HFFc6 (cell line): ENCODE results near the gene SHPK. TPM values are rescaled to one million over a fixed set of nuclear protein-coding genes. Genes with fewer than 3 reads are reported as not detected.

Experiments used
- DNase-seq: peaks from one replicate; pipeline ENCODE4 v3.0.0-alpha.2; 2018
- H3K27ac Mint-ChIP-seq: 2 replicates; pipeline ENCODE4 v1.8.0; 2020; ENCODE audit warnings: mild to moderate bottlenecking, mixed read lengths
- H3K27me3 Mint-ChIP-seq: 2 replicates; pipeline ENCODE4 v1.8.0; 2021; ENCODE audit warnings: mild to moderate bottlenecking, moderate library complexity, mixed read lengths; ENCODE audit not compliant: insufficient read depth
- H3K36me3 Mint-ChIP-seq: 2 replicates; pipeline ENCODE4 v1.8.0; 2021; ENCODE audit warnings: low read depth, mixed read lengths
- H3K4me1 Mint-ChIP-seq: 2 replicates; pipeline ENCODE4 v1.8.0; 2020; ENCODE audit warnings: low read depth, mixed read lengths
- H3K4me3 Mint-ChIP-seq: 2 replicates; pipeline ENCODE4 v1.8.0; 2020; ENCODE audit warnings: mild to moderate bottlenecking, moderate library complexity, mixed read lengths
- H3K9me3 Mint-ChIP-seq: 2 replicates; pipeline ENCODE4 v1.8.0; 2020; ENCODE audit warnings: mild to moderate bottlenecking, mixed read lengths
- total RNA-seq, 6 experiments: library from RNA; stranded (reverse); fragmentation: NEBNext Ultra II Directional; extraction: Animal tissue kit (Norgen Biotek cat#: 25700); gene quantifications; 2 replicates in 1 of 6; 3 replicates in 5 of 6; pipeline ENCODE4 v1.2.3, GENCODE V29; 2021
- TF ChIP-seq, protein P1 (sequence below): fragments of 200-600 bp; sonication (generic); IDR thresholded peaks from 2 replicates; pipeline ENCODE4 v1.5.0; 2021; ENCODE audit warnings: antibody characterized with exemption, mild to moderate bottlenecking

Gene SHPK
- total RNA-seq, 6 experiments from 2014 or later: 7.9 to 10.5 (median 9.1) TPM

DNA sequence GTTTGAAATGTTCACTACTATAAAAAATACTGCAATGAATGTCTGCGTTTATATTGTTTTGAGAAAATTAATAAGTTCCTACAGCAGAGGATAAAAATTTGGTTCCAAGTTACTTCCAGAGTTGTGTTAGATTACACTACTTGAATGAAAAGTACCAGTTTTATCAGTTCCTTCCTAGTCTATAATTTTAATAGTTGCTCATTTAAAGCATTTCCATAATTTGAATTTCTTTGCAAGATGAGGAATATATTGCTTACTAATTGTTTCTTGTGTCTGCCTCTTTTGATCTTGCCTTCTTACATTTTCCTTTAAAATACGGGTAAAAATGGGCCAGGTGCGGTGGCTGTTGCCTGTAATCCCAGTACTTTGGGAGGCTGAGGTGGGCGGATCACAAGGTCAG lies 36.5 kb upstream of the SHPK start:
- Mint-ChIP-seq H3K4me1 (peaks cover 6% of the 10 kb centered on the region; the same call in 1 of the 2 replicates), H3K27me3 (peaks cover 3% of the 10 kb centered on the region), H3K36me3 (peaks cover 7% of the 10 kb centered on the region), H3K9me3 (no peaks in the 10 kb centered on the region), H3K4me3 (no peak overlapping the region), H3K27ac (no peak overlapping the region)
- DNase-seq: no peak
- TF ChIP-seq, protein P1, sequence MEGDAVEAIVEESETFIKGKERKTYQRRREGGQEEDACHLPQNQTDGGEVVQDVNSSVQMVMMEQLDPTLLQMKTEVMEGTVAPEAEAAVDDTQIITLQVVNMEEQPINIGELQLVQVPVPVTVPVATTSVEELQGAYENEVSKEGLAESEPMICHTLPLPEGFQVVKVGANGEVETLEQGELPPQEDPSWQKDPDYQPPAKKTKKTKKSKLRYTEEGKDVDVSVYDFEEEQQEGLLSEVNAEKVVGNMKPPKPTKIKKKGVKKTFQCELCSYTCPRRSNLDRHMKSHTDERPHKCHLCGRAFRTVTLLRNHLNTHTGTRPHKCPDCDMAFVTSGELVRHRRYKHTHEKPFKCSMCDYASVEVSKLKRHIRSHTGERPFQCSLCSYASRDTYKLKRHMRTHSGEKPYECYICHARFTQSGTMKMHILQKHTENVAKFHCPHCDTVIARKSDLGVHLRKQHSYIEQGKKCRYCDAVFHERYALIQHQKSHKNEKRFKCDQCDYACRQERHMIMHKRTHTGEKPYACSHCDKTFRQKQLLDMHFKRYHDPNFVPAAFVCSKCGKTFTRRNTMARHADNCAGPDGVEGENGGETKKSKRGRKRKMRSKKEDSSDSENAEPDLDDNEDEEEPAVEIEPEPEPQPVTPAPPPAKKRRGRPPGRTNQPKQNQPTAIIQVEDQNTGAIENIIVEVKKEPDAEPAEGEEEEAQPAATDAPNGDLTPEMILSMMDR: no peak

DNA sequence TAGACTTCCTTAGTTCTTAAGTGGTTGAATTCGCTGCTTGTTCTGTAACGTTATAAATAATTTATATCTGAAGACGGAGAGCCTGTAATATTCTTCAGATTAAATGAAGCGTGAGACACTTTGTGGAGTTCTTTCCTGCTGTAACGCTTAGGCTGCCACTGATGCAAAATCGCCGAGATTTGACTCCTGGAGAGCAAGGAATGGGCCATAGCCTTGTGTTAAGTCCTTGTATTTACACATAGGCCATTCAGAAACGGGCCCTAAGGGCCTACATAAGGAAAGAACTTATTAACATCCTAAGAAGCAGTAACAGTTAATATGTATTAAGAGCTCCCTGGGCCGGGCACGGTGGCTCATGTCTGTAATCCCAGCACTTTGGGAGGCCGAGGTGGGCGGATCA lies 33.5 kb upstream of the SHPK start:
- no peak for DNase-seq
- Mint-ChIP-seq H3K36me3 (peaks cover 24% of the 10 kb centered on the region), H3K4me1 (peaks cover 27% of the 10 kb centered on the region), H3K27ac (peak overlapping the region; percentile 85), H3K27me3 (peaks cover 3% of the 10 kb centered on the region), H3K4me3 (peak overlapping the region; percentile 93), H3K9me3 (no peaks in the 10 kb centered on the region)
- TF ChIP-seq, protein P1: no peak

DNA sequence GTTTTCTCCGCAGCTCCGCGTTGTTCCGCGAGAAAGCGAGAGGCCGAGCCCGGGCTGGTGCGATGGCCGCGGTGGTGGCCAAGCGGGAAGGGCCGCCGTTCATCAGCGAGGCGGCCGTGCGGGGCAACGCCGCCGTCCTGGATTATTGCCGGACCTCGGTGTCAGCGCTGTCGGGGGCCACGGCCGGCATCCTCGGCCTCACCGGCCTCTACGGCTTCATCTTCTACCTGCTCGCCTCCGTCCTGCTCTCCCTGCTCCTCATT lies 33.0 kb upstream of the SHPK start:
- peaks cover 27% of the 10 kb centered on the region for H3K4me1 Mint-ChIP-seq

DNA sequence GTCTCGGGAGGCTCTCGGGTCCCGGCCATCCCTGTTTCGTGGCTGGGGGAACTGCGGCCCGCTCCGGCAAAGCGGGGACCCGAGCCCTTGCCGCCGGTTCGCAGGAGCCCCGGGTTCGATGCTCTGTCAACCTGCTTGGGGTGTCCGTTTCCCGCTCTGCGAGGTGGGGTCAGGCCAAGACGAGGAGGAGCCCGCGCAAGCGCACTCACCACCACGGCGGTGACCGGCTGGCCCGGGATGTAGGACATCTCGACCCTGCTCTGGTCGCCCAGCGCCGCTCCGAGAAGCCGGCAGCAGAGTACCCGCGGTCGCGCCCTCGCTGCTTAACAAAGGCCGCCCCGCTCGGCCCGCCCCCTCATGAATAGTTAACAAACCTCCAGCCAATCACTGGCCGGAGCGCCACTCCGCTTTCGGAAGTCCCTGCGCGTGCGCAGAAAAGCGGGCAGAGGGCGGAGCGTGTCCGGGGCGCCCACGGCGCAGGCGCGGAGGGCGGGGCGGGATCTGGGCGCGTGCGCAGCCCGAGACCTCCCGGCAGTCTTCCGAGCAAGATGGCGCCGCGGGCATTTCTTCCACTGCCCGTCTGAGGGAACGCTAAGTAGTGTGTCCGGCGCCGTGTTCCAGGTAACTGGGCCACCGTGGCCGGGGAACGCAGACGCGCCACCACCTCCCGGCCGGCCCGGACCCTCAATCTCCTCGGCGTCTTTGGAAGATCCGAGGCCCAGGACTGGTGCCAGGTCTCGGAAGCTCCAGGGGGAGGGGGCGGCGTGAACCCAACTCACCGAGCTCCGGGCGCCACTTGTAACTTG lies 32.4 kb upstream of the SHPK start, which contains the start of the genes EMC6 and TAX1BP3:
TSS of gene EMC6 (plus strand) at position 534 of the 806 bp plus-strand sequence. CDS start 335 bp downstream, outside the sequence.
TSS of gene TAX1BP3 (minus strand) at position 300 of the 806 bp plus-strand sequence. CDS start at position 248, 52 bp downstream.
- DNase-seq: peak; percentile 96
- peaks cover 3% of the 10 kb centered on the region; the same call in 1 of the 2 replicates for H3K27me3 Mint-ChIP-seq
- peaks cover 27% of the 10 kb centered on the region for H3K4me1 Mint-ChIP-seq
- H3K36me3 Mint-ChIP-seq: peaks cover 30% of the 10 kb centered on the region
- TF ChIP-seq, protein P1: no peak
- peak within 1 kb of the TSS; percentile 93 for H3K4me3 Mint-ChIP-seq
- peak within 1 kb of the TSS; percentile 88 for H3K27ac Mint-ChIP-seq
- no peaks in the 10 kb centered on the region for H3K9me3 Mint-ChIP-seq

More for the DNA sequence above, 33.0 kb upstream of the SHPK start:
- no peak for DNase-seq
- TF ChIP-seq, protein P1: no peak
- Mint-ChIP-seq H3K27me3 (peaks cover 3% of the 10 kb centered on the region; the same call in 1 of the 2 replicates), H3K27ac (peak overlapping the region; percentile 85), H3K9me3 (no peaks in the 10 kb centered on the region), H3K36me3 (peaks cover 30% of the 10 kb centered on the region), H3K4me3 (peak overlapping the region; percentile 93)

DNA sequence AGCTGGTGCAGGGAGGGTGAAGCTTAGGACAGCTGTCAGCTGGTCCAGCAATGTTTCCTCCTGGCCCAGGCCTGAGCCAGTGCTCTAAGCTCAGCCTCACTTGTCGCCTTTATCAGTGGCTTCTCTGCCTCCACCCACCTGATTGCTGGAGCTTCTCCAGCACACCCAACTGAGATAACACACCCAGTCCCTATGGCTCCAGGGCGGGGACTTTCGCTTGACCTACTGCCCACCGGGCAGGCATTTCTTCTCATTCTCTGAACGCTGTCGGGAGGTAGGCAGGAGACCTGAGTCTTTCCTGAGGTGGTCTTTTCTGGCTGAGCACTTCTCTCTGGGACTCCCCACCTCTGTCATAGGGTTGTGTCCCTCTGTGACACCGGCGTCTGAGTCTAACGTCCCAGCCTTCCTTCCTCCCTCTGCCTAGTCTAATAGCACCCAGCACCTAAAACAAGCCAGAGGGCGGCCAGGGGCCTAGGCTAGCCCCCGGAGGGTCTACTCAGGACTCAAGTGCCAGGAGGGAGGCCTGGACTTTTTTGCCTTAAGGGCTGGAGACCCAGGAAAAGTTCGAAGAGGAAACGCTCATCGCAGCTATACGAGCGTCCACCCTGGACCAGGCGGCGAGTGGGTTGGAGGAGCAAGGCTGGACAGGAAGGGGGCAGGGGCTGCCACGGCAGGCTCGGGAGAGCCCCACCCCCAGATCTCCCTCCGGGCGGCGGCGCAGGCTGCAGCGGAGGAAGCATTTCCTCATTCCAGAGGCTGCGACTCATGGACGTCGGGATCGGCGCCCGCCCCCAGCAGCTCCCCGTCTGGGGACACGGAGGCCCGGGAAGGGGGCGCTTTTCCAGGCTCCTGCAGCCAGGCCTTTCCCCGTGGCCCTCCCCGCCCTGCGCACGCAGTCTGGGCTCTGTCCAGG lies 31.6 kb upstream of the SHPK start:
- peak; percentile 91 for DNase-seq
- Mint-ChIP-seq H3K27ac (peak overlapping the region; percentile 88), H3K27me3 (peaks cover 6% of the 10 kb centered on the region; the same call in 1 of the 2 replicates), H3K4me1 (peaks cover 27% of the 10 kb centered on the region), H3K36me3 (peaks cover 30% of the 10 kb centered on the region), H3K4me3 (peak overlapping the region; percentile 93), H3K9me3 (no peaks in the 10 kb centered on the region)
- TF ChIP-seq, protein P1: peak; percentile 49; the same call in 1 of the 2 replicates
